ENCODE measurements around the gene GRID1.

DNA sequence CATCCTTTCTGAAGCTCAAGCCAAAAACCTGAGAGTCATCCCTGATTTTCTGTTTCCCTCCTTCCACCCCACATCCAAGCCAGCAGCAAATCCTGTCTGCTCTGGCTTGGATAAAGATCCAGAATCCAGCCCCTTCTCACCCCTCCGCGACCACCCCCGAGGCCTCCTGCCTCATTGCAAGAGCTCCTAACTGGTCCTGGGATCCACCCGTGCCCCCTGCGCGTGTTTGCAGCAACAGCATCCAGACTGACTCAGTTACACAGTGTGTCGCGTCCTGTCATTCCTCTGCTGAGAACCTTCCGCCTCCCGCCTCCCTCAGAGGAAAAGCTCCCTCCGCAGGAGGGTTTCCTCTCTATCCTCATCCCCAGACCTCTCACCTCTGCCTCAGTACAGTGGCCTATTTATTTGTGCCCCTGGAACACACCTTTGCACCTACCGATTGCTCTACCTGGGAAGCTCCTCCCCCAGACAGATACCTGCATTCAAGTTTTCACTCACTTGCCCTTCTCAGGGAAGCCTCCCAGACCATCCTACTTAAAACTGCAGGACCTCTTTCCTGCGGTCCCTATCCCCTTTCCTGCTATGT lies 21.6 kb upstream of the GRID1 start:
- TF ChIP-seq GATA2 (IDR thresholded peaks at IDR 0.05; ENCODE audit: low read depth, low read length) (no peak), GATA3 (IDR thresholded peaks at IDR 0.05; ENCODE audit: low read depth, low read length) (no peak)

Measured in SH-SY5Y (cell line).